ENCODE results near the gene CXCL16. TPM values are rescaled to one million over a fixed set of nuclear protein-coding genes. Genes with fewer than 3 reads are reported as not detected.

Gene CXCL16
- polyA plus RNA-seq, 2 of the 4 experiments (the other 2 are of a cell fraction) = 10.1 to 13.8 TPM

DNA sequence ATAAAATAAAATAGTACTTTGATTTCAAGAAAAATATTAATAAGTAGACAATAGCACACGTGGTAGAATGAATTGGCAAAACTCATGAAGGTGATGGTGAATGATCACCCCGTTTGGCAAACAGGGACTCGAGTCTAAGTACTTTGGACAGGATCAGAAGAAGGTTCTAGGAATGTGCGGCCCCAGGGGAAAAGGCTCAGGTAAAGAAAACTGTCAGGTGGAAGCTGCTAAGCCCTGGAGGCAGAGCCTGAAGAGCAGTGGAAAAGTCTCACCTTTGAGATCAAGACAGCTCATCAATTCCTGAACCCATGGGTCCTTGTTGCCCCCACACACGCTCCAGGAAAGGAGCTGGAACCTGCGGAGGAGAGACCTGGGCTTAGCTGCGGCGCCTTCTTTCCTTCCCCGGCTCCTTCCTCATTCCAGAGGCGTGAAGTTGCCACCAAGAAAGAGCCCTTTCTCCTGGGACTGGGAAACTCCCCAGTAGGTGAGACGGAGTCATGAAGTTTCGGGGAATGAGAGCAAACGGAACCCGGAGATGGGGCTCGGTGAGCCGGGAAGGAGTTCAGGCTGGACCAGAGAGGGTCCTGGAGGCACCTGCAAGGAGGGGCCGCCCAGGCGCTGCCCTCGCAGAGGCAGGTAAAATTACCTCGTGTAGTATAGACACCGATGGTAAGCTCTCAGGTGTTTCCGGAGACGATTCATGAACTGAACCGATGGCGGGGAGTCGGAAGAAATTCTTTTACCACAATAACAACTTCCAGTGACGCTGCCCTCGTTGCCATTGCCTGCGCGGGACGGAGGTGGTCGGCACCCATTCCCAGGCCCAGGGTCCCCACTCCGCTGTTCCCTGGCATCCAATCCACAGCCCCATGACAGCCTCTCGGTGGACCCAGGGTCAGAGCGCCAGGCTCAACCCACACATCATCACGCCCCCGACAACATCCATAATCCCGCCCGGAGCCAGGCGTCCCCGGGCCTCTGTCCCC, 1.3 kb downstream of the CXCL16 start:
- FAIRE-seq (no peak), ATAC-seq (peak in 1 of 2 experiments; percentile 6; a peak in 2 of 6 replicates), DNase-seq (ENCODE audit: low read depth in 1 of 2, low spot score in 1 of 2) (no peak)
- ChIA-PET CTCF (interaction anchor here (0.6 to 10.2 kb wide), 6 partner anchors 10 to 172 kb away, joined by 3 to 115 read pairs (median 3); partner anchors contain the start of genes ARRB2, GLTPD2 and VMO1), POLR2A (interaction anchor here (1.0 to 1.8 kb wide), 2 partner anchors 28 to 52 kb away, joined by 3 to 6 read pairs; no protein-coding TSS in a partner anchor)
- H3K4me3 ChIP-seq = peak overlapping the region; percentile 86
- H3K27ac ChIP-seq = peak overlapping the region; percentile 79 to 87; a peak in 5 of 6 replicates
- TF ChIP-seq ZC3H11A (IDR thresholded peaks at IDR 0.05) = no peak
- TF ChIP-seq HOXB5 (CRISPR knock-in tag; IDR thresholded peaks at IDR 0.05) = no peak
- TF ChIP-seq, protein P1, sequence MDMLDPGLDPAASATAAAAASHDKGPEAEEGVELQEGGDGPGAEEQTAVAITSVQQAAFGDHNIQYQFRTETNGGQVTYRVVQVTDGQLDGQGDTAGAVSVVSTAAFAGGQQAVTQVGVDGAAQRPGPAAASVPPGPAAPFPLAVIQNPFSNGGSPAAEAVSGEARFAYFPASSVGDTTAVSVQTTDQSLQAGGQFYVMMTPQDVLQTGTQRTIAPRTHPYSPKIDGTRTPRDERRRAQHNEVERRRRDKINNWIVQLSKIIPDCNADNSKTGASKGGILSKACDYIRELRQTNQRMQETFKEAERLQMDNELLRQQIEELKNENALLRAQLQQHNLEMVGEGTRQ (IDR thresholded peaks at IDR 0.05) = no peak
- TF ChIP-seq, protein P2, sequence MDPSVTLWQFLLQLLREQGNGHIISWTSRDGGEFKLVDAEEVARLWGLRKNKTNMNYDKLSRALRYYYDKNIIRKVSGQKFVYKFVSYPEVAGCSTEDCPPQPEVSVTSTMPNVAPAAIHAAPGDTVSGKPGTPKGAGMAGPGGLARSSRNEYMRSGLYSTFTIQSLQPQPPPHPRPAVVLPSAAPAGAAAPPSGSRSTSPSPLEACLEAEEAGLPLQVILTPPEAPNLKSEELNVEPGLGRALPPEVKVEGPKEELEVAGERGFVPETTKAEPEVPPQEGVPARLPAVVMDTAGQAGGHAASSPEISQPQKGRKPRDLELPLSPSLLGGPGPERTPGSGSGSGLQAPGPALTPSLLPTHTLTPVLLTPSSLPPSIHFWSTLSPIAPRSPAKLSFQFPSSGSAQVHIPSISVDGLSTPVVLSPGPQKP (IDR thresholded peaks at IDR 0.05; ENCODE audit: low read depth, low read length) = no peak
- no peak for TF ChIP-seq CEBPB (IDR thresholded peaks at IDR 0.05)
- TF ChIP-seq, protein P3, sequence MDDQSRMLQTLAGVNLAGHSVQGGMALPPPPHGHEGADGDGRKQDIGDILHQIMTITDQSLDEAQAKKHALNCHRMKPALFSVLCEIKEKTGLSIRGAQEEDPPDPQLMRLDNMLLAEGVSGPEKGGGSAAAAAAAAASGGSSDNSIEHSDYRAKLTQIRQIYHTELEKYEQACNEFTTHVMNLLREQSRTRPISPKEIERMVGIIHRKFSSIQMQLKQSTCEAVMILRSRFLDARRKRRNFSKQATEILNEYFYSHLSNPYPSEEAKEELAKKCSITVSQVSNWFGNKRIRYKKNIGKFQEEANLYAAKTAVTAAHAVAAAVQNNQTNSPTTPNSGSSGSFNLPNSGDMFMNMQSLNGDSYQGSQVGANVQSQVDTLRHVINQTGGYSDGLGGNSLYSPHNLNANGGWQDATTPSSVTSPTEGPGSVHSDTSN (IDR thresholded peaks at IDR 0.05) = no peak
- no peak for TF ChIP-seq KDM1A (IDR thresholded peaks at IDR 0.05; ENCODE audit: low read depth)
- TF ChIP-seq RNF2 (IDR thresholded peaks at IDR 0.05; ENCODE audit: borderline replicate concordance, low read depth) = no peak
- TF ChIP-seq EHF (CRISPR knock-in tag; IDR thresholded peaks at IDR 0.05) = no peak
- no peak for TF ChIP-seq ZSCAN20 (CRISPR knock-in tag; IDR thresholded peaks at IDR 0.05)
- no peak for TF ChIP-seq MAZ (IDR thresholded peaks at IDR 0.05; ENCODE audit: borderline replicate concordance, low read depth, low read length)
- no peak for TF ChIP-seq HDAC2 (IDR thresholded peaks at IDR 0.05)
- no peak for TF ChIP-seq GATA3 (IDR thresholded peaks at IDR 0.05; ENCODE audit: borderline replicate concordance)
- no peak for TF ChIP-seq FOSL2 (IDR thresholded peaks at IDR 0.05)
- no peak for TF ChIP-seq FOSL2 (CRISPR knock-in tag; IDR thresholded peaks at IDR 0.05)
- TF ChIP-seq, protein P4, sequence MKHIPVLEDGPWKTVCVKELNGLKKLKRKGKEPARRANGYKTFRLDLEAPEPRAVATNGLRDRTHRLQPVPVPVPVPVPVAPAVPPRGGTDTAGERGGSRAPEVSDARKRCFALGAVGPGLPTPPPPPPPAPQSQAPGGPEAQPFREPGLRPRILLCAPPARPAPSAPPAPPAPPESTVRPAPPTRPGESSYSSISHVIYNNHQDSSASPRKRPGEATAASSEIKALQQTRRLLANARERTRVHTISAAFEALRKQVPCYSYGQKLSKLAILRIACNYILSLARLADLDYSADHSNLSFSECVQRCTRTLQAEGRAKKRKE (CRISPR knock-in tag; IDR thresholded peaks at IDR 0.05; ENCODE audit: low read depth) = no peak
- no peak for TF ChIP-seq EHMT2 (IDR thresholded peaks at IDR 0.05; ENCODE audit: low read depth)
- TF ChIP-seq EP300 (IDR thresholded peaks at IDR 0.05) = no peak
- no peak for TF ChIP-seq MYC (IDR thresholded peaks at IDR 0.05; ENCODE audit: borderline replicate concordance, low read length)
- no peak for TF ChIP-seq BHLHE40 (IDR thresholded peaks at IDR 0.05; ENCODE audit: low read depth, low read length)
- WGBS (ENCODE audit: missing lambda C conversion rate) = 75% methylated on average over 41 of the region's 41 CpGs
- no peaks in the 10 kb centered on the region for H3K9me3 ChIP-seq
- H3K4me2 ChIP-seq = peak overlapping the region; percentile 99
- H3K4me1 ChIP-seq = peaks cover 9% of the 10 kb centered on the region
